Activated T-cell treated with anti-CD3 and anti-CD28 coated beads for 4 hours (primary cell): ENCODE results near the gene GOLGA6C.
"Not testable (repeated sequence)": the region's sequence is repeated elsewhere in the genome, so short reads cannot be mapped to it uniquely, and the experiment has no call there.

Experiments used
- DNase-seq: peaks from one replicate; pipeline ENCODE4 v3.0.0-alpha.2; 2020

GOLGA6C gene

DNA sequence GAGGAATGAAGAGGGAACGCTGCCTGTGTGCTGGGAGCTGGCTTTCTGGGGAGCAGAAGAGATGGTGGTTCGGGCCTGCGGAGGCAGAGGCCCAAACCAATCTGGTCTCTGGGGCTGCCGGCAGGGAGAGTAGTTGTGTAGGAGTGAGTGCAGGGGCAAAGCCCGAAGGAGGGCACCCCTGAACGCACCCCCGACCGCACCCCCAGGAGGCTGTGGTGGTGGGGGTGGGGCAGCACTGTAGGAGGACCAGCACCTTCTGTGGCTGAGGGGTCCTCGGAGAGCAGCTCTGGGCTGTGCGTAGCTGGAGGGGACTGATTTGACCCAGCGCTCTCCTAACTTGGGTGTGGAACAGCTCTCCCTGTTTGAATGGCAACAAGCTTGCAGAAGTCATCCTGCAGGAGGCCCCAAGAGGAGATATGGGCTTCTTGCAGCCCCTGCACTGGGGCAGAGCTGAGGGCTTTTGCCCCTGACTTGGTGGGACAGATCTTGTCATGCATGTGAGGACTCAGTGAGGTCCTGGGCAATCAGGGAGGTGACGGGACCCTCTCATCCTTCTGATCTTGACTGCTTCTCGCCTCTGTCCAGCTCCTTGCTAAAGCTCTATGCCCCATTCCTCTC is 30.4 kb upstream of the GOLGA6C start:
- no peak for DNase-seq

DNA sequence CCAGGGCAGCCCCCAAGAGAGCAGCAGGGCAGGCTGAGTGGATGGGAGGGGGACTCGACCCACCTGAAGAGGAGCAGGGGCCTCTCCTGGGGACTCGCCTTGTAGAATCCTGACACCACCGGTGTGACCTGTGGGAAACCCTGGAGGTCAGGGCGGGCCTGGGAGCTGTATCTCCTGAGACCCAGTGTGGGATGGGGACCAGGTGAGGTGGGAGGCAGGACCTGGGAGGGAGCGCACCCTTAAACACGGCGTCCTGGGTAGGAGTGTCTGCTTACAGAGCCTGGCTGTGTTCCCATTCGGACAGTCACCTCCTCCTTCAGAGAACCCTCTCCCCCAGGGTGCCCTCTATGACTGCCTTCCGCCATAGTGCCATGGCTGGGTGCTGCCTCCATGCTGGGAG is 29.3 kb upstream of the GOLGA6C start:
- DNase-seq = no peak

DNA sequence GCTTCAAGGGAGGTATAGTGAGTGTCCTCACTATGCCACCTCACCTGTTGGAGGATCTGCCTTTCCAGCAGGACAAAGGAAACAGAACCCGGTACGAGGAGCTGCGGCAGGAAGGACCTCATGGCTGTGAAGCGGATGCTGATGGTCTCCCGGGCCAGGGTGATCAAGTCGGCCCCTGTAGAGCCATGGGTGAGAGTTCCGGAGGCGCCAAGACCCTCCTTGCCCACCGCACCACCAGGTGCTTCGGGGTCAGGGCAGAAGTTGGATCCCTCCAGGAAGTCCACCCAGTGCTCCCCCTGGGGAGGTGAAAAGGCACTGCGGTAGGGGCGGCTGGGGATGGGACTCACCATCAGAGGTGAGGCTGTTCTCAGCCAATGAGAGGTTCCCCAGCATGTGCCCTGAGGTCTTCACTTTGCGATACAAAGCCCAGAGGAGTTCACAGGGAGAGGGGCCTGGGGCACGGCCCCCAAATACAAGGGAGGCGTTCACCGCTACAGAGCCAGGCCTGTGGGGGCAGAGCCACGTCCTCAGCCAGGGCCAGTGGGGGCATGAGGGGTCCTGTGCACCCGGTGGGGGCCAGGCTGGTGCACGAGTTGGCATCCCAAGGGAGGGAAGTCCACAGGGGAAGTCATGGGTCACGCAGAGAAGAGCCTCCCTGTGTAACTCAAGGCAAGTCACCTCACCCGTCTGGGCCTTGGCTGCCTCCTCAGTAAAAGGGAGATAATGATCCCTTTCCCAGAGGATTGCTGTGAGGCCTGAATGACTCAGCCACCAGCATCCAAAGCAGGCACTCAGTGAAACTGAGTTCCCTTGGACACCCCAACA is 28.7 kb upstream of the GOLGA6C start:
- DNase-seq = no peak

DNA sequence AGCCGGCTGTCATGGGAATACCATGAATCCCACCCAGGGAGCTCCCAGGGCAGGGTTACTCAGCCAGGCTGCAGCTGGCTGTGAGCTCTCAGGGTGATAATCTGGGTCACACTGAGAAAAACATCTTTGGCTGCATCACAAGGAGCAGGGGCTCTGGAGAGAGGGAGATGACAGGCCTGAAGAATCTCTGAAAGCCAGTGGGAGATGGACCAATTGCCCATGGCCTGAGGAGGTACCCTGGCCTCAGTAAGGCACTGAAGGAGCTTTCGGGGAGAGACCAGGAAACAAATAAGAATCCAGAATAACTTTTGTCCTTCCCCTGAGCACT is 28.2 kb upstream of the GOLGA6C start:
- DNase-seq = no peak

DNA sequence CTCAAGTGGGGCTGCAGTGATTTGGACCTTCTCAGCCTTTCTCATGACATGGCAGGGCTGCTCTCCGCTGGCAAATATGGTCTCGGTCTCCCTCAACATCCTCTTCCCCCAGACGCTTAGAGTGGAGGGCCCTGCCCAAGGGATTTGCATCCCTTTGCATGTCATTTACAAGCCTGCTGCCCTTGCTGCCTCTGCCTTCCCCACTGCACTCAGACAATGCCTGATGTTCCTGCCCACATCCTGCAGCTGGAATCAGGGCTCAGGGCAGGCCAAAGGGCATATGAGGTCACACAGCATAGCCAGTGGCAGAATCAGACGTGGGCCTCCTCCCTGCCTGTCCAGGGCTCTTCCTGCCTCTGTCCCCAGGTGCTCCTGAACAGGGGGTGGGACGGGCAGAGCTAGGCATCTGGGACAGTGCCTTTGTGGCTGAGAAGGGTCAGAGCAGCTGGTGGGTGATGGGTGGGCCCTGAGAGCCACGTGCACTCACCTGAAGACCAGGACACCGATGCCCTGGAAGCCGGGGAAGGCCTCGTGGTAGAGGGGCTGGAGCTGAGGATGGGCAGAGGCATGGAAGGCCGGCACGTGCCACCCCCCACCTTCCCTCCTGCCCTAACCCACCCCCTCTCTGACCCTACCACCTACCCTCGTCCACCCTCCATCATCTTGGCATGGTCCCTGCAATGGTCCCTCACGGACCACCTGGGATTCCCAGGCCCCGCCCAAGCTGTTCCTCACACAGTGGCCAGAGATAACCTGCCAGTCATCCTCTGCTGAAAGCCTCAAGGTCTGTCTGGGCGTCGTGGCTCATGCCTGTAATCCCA is 27.4 kb upstream of the GOLGA6C start:
- no peak for DNase-seq

DNA sequence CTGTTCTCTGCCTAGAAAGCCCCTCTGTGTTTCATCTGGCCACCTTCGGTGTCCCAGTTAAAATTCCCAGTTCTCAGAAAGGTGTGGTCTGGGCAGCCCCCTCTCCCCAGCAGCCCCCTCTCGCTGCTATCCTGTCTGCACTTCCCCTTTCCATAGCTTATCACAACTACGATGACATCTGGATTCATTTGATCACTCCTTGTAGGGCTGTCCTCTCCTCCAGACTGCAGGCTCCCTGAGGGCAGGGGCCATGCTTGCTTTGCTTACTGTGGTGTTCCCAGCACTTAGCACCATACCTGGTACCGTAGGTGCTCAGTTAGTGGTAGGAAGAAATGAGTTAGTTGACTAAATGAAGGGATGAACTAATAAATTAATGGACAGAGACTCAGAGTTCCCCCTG is 26.3 kb upstream of the GOLGA6C start:
- no peak for DNase-seq

DNA sequence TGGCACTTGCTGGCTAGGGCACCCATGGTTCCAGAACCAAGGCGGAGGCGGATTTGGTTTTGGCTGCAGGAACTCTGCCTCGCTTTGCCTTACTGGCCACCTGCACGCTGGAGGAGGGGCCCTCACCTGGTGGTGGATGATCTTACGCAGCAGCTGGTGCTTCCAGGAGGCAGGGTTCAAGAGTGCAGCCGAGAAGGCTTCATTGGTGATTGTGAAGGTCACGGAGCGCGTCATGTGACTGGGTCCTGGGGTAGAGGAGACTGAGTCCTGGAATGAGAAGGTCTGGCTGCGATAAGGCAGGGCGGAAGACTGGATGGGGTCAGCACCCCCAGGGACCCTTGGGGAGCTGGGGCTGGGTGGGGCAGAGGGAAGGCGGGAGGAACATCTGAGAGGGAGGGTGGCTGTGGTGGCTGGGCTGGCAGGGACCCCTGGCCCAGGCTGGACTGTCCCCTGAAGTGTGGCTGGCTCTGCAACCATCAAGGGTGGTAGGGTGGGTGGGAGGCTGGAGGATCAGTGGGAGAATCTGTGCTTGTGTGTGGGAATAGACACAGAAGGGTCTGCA is 25.8 kb upstream of the GOLGA6C start:
- no peak for DNase-seq

DNA sequence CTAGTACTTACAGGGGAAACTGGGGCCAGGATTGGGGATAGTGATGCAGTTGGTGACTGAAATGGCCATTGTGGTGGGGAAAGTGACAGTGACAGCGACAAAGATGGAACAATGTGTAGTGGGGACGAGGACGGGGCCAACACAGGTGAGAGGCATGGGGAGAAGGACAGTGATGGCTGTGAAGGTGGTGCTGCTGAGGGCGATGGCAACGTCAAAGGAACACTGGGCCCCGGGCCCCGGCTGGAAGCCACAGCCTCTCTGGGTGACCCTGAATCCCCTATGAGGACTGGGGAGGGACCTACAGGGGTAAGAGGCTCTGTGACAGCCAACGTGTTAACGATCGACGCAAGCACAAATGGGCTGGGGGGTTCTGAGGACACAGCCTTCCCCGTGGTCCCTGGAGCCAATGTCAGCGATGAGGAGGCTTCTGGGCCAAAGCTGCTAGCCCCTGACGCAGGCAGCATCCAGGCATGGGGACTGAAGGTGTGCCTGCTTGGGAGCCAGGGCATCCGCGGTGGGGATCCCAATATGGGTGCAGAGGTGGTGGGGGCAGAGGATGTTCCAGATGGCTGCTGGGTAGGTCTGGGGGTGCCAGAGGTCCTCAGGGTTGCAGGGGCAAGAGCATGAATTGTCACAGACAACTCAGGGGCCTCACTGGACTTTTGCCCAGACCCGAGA is 25.2 kb upstream of the GOLGA6C start:
- DNase-seq = no peak

DNA sequence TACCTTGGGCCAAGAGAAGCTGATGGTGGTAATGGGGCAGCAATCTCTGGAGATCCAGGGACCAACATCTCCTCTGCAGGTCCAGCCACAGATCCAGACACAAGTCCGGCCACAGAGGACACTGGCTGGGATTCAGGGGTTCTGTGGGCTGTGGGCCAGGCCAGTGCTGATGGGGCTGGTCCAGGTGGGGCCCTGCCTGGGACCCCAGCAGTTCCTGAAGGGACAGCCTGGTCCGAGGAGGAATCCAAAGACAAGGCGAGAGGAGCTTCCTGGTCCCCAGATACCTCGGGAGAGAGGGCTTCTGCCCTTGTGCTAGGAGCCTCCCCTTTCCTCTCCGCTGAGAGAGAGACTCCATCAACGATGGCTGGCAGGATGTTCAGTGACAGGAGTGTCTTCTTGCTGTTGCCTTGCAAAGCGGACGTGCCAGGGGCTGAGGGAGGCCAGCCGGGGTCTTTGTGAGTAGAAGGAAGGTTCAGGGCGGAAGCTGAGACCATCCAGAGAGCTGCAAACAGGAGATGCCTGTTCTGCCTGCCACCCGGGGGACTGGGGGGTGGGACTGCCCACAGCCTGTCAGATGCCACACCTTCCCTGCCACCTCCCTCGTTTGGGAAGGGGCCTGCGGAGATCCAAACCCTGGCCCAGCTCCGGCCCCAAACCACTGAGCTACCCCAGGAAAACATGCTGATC is 24.5 kb upstream of the GOLGA6C start:
- DNase-seq = no peak

DNA sequence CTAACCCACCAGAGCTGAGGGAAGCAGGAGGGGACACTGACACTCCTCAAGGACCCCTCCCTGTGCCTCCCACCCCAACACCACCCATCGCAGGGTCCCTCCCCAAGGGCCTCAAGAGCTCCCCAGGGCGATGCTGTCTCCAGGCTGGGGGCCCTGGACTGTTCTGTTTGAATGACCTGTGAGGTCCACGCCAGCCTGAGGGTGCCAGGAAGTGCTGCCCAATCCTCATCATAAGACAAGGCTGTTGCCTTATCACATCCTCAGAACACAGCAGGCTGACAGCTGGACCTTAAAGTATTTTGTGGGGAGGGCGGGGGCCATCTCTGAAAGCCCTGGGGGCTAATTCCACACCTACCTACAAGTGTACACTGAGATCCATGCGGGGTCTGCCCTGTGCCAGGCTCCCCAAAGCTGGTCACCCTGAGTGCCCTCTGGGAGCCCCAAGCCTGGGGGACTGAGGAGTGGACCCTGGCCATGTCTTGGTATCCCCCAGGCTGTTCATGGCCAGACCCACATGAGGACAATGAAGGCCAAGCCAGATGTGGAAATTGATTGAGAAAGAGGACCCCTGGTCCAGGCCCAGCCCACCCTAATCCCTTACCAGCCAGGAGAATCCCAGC is 23.8 kb upstream of the GOLGA6C start:
- no peak for DNase-seq

DNA sequence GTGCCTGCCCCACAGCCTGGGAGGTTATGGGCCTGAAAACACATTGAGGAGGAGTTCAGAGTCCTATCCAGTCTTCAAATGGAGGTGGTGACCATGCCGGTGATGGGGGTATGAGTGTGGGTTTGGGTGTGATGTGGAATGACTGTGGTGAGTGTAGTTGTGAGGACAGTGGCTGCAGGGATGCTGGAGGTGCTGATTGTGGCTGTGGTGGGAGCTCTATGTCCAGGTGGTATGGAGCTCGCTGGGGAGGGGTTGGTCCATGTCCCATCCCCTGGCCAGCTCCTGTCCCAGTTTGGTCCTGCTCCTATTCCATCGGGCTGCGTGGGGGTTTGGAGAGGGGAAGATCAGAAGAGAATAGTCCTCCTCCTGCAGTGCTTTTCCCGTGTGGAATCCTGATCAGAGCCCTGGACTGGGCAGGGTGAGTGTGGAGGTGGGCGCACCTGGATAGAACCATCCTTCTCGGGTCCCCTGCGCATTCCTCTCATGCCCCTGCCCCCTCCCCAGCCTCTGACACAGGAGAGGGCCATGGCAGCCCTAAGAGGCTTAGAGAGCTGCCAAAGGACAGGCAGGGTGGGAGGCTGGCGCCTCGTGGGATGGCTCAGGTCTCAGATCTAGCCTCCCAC is 23.0 kb upstream of the GOLGA6C start:
- no peak for DNase-seq

DNA sequence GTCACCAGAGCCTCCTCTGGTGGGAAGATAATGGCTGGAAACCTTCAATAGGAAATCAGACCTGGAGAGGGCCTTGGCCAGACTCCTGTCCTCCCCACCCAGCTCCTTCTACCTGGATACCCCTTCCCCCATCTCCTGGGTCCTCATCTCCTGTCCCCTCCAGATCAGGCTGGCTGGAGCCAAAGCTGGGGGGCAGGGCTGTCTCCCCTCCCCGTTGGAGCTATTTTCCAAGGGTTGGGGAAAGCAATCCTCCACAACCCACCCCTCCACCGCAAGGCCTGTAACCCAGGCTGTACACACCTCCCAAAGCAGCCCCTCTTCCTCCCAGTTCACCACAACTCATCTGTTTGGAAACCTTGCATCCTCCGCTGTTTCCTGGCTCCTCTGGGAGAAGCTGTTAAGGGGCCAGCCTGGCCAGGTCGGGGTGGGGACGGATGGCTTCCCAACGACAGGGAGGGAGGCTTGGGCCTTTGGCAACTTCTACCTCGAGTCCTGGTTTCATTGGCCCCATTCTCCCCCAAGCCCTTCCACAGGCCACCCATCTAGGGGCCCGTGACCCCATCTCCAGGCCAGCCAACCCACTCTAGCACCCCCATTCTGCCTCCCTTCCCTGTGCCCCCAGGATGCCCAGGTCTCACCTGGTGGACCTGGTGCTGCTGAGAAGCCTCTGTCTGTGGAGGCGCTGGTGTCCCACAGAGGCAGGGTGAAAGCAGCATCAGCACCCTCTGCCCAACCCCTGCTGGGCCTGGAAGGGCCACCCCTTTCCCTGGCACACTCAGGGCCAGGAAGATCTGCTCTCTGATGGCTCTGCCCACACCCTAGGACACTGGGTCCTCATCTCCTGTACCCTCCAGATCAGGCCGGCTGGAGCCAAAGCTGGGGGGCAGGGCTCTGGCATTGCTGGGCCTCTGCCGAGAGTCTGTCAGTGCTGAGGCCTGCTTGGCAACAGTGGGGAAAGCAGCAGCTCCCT is 22.1 kb upstream of the GOLGA6C start:
- DNase-seq = no peak

DNA sequence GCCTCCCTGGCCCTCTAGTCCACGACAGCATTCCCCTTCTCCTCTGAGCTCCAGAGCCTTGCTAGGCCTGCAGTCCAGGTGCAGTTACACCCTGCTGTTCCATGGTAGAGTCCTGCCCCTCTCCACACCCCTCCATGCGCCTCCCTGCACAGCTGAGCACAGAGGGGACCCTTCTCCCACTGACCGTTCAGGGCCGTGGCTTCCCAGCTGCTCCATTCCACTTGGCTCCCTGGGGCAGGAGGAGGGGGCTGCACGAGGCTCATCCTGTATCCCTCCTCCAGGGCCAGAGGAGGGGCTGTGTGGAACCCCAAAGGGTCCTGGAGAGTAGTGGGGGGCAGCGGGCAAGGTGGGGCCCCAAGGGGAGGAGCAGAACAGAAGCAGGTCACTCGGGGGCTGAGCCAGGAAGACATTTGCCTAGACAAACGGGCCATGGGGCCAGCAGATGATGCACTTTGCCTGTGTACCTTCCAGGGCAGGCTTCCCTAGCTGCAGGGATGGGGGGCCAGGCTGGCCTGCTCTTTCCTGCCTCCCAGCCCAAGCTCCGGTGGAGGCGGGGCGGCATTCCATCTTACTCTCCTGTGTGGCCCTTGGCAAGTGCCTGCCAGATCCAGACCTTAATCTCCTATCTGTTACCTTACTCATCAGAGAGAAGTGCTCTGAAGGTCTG is 20.7 kb upstream of the GOLGA6C start:
- DNase-seq = no peak

DNA sequence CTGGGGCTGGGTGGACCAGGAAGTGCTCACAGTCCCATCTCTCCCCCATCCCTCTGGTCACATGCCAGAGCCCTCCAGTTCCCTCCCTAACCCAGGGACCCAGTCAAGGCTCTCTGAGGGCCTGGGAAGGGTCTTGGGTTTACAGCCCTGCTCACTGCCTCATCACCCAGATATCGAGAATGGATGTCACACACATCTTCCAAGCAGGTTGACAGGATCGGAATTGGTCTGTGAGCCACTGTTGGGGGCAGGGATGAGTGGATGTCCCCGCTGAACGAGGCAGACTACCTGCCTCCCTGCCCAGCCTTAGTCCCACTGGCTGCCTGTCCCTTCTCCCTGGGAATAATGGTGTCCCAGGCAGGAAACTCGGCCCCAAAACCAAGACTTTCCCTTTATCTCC is 20.0 kb upstream of the GOLGA6C start:
- DNase-seq = no peak

DNA sequence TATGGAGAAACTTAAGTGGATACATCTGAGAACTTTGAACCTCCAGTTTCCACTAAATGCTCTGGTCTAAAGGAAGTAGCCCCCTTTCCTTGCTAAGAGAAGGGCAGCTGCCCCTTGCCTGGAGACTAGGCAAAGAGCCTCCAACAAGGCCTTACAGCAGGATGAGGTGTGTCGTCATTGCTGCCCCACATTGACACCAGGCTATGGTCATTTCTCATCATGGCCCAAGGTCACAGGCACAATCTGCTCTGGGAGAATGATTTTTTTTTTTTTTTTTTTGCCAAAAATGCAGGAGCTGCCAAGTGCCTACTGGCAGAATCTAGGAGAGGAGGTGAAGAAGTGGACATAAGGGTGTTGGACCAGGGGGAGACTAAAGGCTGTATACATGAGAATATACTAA is 12.4 kb upstream of the GOLGA6C start:
- not testable (repeated sequence) for DNase-seq

DNA sequence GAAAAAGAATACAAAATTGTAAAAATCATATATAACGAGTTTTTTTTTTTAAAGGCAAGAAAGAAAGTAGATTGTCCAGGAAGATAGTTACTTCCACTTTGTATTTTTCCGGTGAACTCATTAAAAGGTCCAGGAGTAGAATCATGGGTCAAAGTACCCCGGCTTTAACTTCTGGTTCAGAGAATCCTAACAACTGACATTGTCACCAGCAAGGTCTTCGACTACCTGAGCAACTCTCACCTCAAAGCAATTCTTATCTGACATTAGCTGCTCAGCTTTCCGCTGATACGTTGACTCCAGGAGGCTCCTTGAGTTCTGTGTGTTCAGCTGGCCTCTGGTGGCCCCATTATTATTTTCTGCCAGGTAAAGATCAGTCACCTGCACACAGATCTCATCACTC is 9.1 kb upstream of the GOLGA6C start:
- not testable (repeated sequence) for DNase-seq

DNA sequence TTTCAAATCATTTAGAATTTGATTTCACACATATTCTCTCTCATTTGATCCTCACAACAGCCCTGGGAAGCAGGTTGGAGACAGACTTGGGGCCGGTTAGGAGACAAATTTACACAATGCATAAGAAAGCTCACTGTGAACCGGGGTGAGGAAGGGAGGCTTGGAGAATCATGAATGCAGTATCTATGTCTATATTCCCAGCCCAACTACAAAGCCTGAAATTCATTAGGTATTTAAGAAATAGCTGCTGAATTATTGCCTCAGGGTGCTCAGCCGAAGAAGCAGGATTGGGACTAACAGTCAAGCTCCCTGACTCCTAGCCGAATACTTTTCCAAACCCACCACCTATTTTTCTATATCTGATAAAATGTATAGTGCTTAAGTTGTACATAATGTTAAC is 8.4 kb upstream of the GOLGA6C start:
- DNase-seq = no peak

DNA sequence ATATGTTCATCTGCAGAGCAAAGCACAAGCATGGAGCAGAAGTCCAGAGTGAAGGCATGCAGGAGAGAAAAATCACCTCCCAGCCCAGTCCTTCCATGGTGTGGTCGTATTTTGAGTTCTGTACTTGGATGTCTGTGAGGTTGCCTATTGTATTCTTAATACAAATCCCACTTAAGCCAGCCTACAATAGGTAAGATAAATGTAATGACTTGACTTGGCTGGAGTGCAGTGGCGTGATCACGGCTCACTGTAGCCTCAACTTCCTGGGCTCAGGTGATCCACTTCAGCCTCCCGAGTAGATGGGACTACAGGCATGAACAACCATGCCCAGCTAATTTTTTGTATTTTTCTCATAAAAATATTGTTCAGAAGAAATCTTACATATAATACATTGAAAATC is 6.8 kb upstream of the GOLGA6C start:
- not testable (repeated sequence) for DNase-seq

DNA sequence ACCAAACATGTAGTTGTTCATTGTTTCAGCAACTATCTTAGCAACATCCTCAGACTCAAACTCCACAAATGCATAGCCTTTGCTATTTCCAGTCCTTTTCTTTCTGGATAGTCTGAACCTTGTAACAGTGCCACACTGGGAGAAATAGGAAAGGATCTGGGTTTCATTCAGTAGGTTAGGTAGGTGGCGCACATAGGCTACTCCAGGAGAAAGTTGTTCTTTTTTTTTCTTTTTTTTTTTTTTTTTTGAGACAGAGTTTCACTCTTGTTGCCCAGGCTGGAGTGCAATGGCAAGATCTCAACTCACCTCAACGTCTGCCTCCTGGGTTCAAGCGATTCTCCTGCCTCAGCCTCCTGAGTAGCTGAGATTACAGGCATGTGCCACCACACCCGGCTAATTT is 5.8 kb upstream of the GOLGA6C start:
- not testable (repeated sequence) for DNase-seq
